ENCODE results near the gene PDIA2. TPM values are rescaled to one million over a fixed set of nuclear protein-coding genes. Genes with fewer than 3 reads are reported as not detected.

PDIA2 gene
- total and polyA plus RNA-seq, 2 experiments from 2014 or later = not detected

- no peaks in the 10 kb centered on the region for H3K79me2 ChIP-seq (ENCODE audit: insufficient read depth)
- no peaks in the 10 kb centered on the region for H3F3A ChIP-seq (ENCODE audit: insufficient read depth)
- H3K36me3 ChIP-seq (ENCODE audit: low read depth) = no peaks in the 10 kb centered on the region
- H4K20me1 ChIP-seq (ENCODE audit: insufficient read depth) = no peaks in the 10 kb centered on the region
- H3K9ac ChIP-seq = no peak overlapping the region
- TF ChIP-seq EZH2 (IDR thresholded peaks at IDR 0.05; ENCODE audit: insufficient read depth, poor library complexity, severe bottlenecking) (no peak), EZH2phosphoT487 (IDR thresholded peaks at IDR 0.05; ENCODE audit: insufficient read depth, low read depth) (no peak)
- in situ Hi-C loops (cut with MboI) = no loop called here
- WGBS, 2 experiments (ENCODE audit: low coverage in 1 of 2, low lambda C conversion rate in 2 of 2, missing lambda C conversion rate in 2 of 2) = 95% methylated on average over 40 to 52 of the region's 52 CpGs
- H3K9me2 ChIP-seq (ENCODE audit: insufficient read depth) = no peaks in the 10 kb centered on the region
- 0 out of 2 replicates have a peak, but pooled peaks cover 9% of the 10 kb centered on the region for H3K27me3 ChIP-seq (replicated peaks; ENCODE audit: insufficient read depth)
- no peak overlapping the region for H3K27ac ChIP-seq
- no peaks in the 10 kb centered on the region for H3K9me3 ChIP-seq (ENCODE audit: low read depth)
- H3K4me1 ChIP-seq (ENCODE audit: insufficient read depth) = no peaks in the 10 kb centered on the region
- H3K4me2 ChIP-seq (ENCODE audit: unreplicated experiment) = no peak overlapping the region
- DNase-seq = no peak
- no peak overlapping the region for H2AFZ ChIP-seq
- H3K4me3 ChIP-seq = no peak overlapping the region
These were observed 1.5 kb downstream of the PDIA2 start for GRCh38 chr16:284204-285120.

GRCh38 chr16:285146-286055 lies 2.4 kb downstream of the PDIA2 start:
- in situ Hi-C loops (cut with MboI) = no loop called here
- Histone ChIP-seq H4K20me1 (ENCODE audit: insufficient read depth) (no peaks in the 10 kb centered on the region), H2AFZ (no peak overlapping the region), H3F3A (ENCODE audit: insufficient read depth) (no peaks in the 10 kb centered on the region), H3K4me1 (ENCODE audit: insufficient read depth) (no peaks in the 10 kb centered on the region), H3K9ac (no peak overlapping the region), H3K36me3 (ENCODE audit: low read depth) (no peaks in the 10 kb centered on the region), H3K4me3 (no peak overlapping the region), H3K4me2 (ENCODE audit: unreplicated experiment) (no peak overlapping the region), H3K27ac (no peak overlapping the region), H3K27me3 (replicated peaks; ENCODE audit: insufficient read depth) (0 out of 2 replicates have a peak, but pooled peaks cover 7% of the 10 kb centered on the region), H3K9me2 (ENCODE audit: insufficient read depth) (no peaks in the 10 kb centered on the region), H3K79me2 (ENCODE audit: insufficient read depth) (no peaks in the 10 kb centered on the region), H3K9me3 (ENCODE audit: low read depth) (no peaks in the 10 kb centered on the region)
- no peak for DNase-seq
- WGBS, 2 experiments (ENCODE audit: low coverage in 1 of 2, low lambda C conversion rate in 2 of 2, missing lambda C conversion rate in 2 of 2) = 92 to 96% methylated on average over 19 to 44 of the region's 48 CpGs
- TF ChIP-seq EZH2phosphoT487 (IDR thresholded peaks at IDR 0.05; ENCODE audit: insufficient read depth, low read depth) (no peak), EZH2 (IDR thresholded peaks at IDR 0.05; ENCODE audit: insufficient read depth, poor library complexity, severe bottlenecking) (no peak)

GRCh38 chr16:286491-287297 lies 3.7 kb downstream of the PDIA2 start:
- no peak overlapping the region for H3K9ac ChIP-seq
- no peak for DNase-seq
- no peaks in the 10 kb centered on the region for H3F3A ChIP-seq (ENCODE audit: insufficient read depth)
- H3K4me3 ChIP-seq = no peak overlapping the region
- no peaks in the 10 kb centered on the region for H3K9me3 ChIP-seq (ENCODE audit: low read depth)
- H3K79me2 ChIP-seq (ENCODE audit: insufficient read depth) = no peaks in the 10 kb centered on the region
- no peaks in the 10 kb centered on the region for H3K9me2 ChIP-seq (ENCODE audit: insufficient read depth)
- no peaks in the 10 kb centered on the region for H3K27me3 ChIP-seq (replicated peaks; ENCODE audit: insufficient read depth)
- WGBS, 2 experiments (ENCODE audit: low coverage in 1 of 2, low lambda C conversion rate in 2 of 2, missing lambda C conversion rate in 2 of 2) = 83 to 87% methylated on average over 21 to 22 of the region's 22 CpGs
- TF ChIP-seq EZH2 (IDR thresholded peaks at IDR 0.05; ENCODE audit: insufficient read depth, poor library complexity, severe bottlenecking) (no peak), EZH2phosphoT487 (IDR thresholded peaks at IDR 0.05; ENCODE audit: insufficient read depth, low read depth) (no peak)
- in situ Hi-C loops (cut with MboI) = no loop called here
- no peaks in the 10 kb centered on the region for H3K36me3 ChIP-seq (ENCODE audit: low read depth)
- H3K4me2 ChIP-seq (ENCODE audit: unreplicated experiment) = no peak overlapping the region
- H3K4me1 ChIP-seq (ENCODE audit: insufficient read depth) = no peaks in the 10 kb centered on the region
- H4K20me1 ChIP-seq (ENCODE audit: insufficient read depth) = no peaks in the 10 kb centered on the region
- H3K27ac ChIP-seq = no peak overlapping the region
- H2AFZ ChIP-seq = no peak overlapping the region

Data from GM23248 (cell line).